MM.1S (cell line): ENCODE measurements around the gene STX7.

Source experiments
- CTCF ChIP-seq: fragments of 300-600 bp; sonication (generic); IDR thresholded peaks from 2 replicates; pipeline ENCODE4 v1.5.1; 2016; ENCODE audit warnings: antibody characterized with exemption, low read length, mixed read lengths
- EZH2 ChIP-seq: fragments of 300-600 bp; sonication (generic); optimal IDR thresholded peaks from 2 replicates; pipeline ENCODE3; 2017; ENCODE audit warnings: low read depth, mild to moderate bottlenecking, antibody characterized with exemption, low read length, mixed read lengths
- EZH2phosphoT487 ChIP-seq: fragments of 300-600 bp; sonication (generic); IDR thresholded peaks from 2 replicates; pipeline ENCODE4 v1.6.1; 2018; ENCODE audit warnings: antibody characterized with exemption, low read length

- TF ChIP-seq CTCF (no peak), EZH2 (no peak), EZH2phosphoT487 (no peak)
Observed at GRCh38 chr6:132482581-132482980, 30.3 kb downstream of the STX7 start.
